K562 (cell line): ENCODE measurements around the gene ZFYVE28. TPM values are rescaled to one million over a fixed set of nuclear protein-coding genes. Genes with fewer than 3 reads are reported as not detected.

Experiments used
- CBFB ChIP-seq: sonication (generic); formaldehyde crosslinking; IDR thresholded peaks from 2 replicates; pipeline ENCODE4 v1.4.0; 2020; ENCODE audit warnings: mild to moderate bottlenecking, missing genetic modification reagents
- EP400 ChIP-seq: fragments of 450-650 bp; IDR thresholded peaks from 2 replicates; pipeline ENCODE4 v1.6.1; 2017; ENCODE audit warnings: antibody characterized with exemption, mild to moderate bottlenecking, moderate library complexity
- PCBP1 ChIP-seq: fragments of 200-400 bp; formaldehyde crosslinking; IDR thresholded peaks from 2 replicates; pipeline ENCODE4 v1.6.1; 2018; ENCODE audit warnings: mild to moderate bottlenecking, low read depth, low read length; ENCODE audit not compliant: poor library complexity, severe bottlenecking
- POLR2G ChIP-seq: fragments of 200-400 bp; formaldehyde crosslinking; IDR thresholded peaks from 2 replicates; pipeline ENCODE4 v1.6.1; 2017; ENCODE audit warnings: low read depth, mild to moderate bottlenecking, antibody characterized with exemption, low read length, moderate library complexity
- RBBP5 ChIP-seq: fragments of 200-600 bp; sonication (generic); IDR thresholded peaks from 2 replicates; pipeline ENCODE4 v1.6.1; 2012; ENCODE audit warnings: borderline replicate concordance, mild to moderate bottlenecking, low read length, control low read depth, inconsistent platforms; ENCODE audit not compliant: insufficient read depth, poor library complexity, severe bottlenecking
- SLC30A9 ChIP-seq: fragments of 250-450 bp; sonication (Bioruptor Pico); IDR thresholded peaks from 2 replicates; pipeline ENCODE4 v1.8.0; 2022; ENCODE audit warnings: mild to moderate bottlenecking, moderate library complexity
- YY1 ChIP-seq, 3 experiments: IDR thresholded peaks; 2 replicates each; pipeline ENCODE4 v1.6.1; 2011; ENCODE audit warnings: low read length in 2 of 3, mild to moderate bottlenecking in 2 of 3, moderate library complexity in 2 of 3, borderline replicate concordance in 1 of 3, control low read depth in 1 of 3, low read depth in 1 of 3; ENCODE audit not compliant: insufficient read depth in 3 of 3, insufficient replicate concordance in 2 of 3, control insufficient read depth in 1 of 3, insufficient read length in 1 of 3; ENCODE audit errors: extremely low read depth in 1 of 3
- ZBTB7A ChIP-seq: IDR thresholded peaks from 2 replicates; pipeline ENCODE4 v1.6.1; 2011; ENCODE audit warnings: low read depth, mild to moderate bottlenecking, low read length, moderate library complexity, borderline replicate concordance; ENCODE audit not compliant: control insufficient read depth
- ZFP36 ChIP-seq: fragments of 150-350 bp; IDR thresholded peaks from 2 replicates; pipeline ENCODE4 v1.6.1; 2018; ENCODE audit warnings: low read length, low read depth; ENCODE audit not compliant: partially characterized antibody
- ZNF75A ChIP-seq: fragments of 450-650 bp; formaldehyde crosslinking; IDR thresholded peaks from 2 replicates; pipeline ENCODE4 v1.4.0; 2020; ENCODE audit warnings: mild to moderate bottlenecking
- polyA plus RNA-seq, 8 experiments: library from polyadenylated mRNA; depleted of rRNA in 4 of 8; stranded (reverse) in 5 of 8; unstranded in 3 of 8; fragments of >200 nt; fragmentation: Nextera tagmentation in 2 of 8; fragmentation: Illumina TruSeq in 1 of 8; extraction: Ambion mirVana in 2 of 8; extraction: Trizol in 1 of 8; gene quantifications; 2 replicates each; pipeline versions ENCODE4 v1.2.1 to v1.2.3, GENCODE V29; 2011 to 2014; ENCODE audit warnings: inconsistent platforms in 1 of 8, missing spikeins in 1 of 8
- total RNA-seq, 7 experiments: library from RNA; depleted of rRNA in 6 of 7; stranded (reverse); fragments of >200 nt in 6 of 7; fragmentation: Illumina TruSeq in 2 of 7; extraction: Trizol in 2 of 7; gene quantifications; 2 replicates each; pipeline versions ENCODE4 v1.2.1 to v1.2.3, GENCODE V29; 2011 to 2021; ENCODE audit warnings: low replicate concordance in 1 of 7
- TF ChIP-seq, protein P1 (sequence below): fragments of 200-800 bp; sonication (Bioruptor generic); IDR thresholded peaks from 2 replicates; pipeline ENCODE4 v1.6.1; 2017; ENCODE audit warnings: missing genetic modification characterization, missing compliant biosample characterization
- TF ChIP-seq, protein P2 (sequence below), 2 experiments: fragments of 150-350 bp in 1 of 2; IDR thresholded peaks; 2 replicates each; pipeline ENCODE4 v1.6.1; 2012 to 2016; ENCODE audit warnings: low read depth in 2 of 2, low read length in 2 of 2, mild to moderate bottlenecking in 1 of 2, moderate library complexity in 1 of 2
- TF ChIP-seq, protein P3 (sequence below), 2 experiments: fragments of 200-800 bp in 1 of 2; sonication (Bioruptor generic) in 1 of 2; sonication (generic) in 1 of 2; formaldehyde crosslinking in 1 of 2; IDR thresholded peaks in 1 of 2; conservative IDR thresholded peaks in 1 of 2; 2 replicates each; pipeline versions ENCODE4 v1.5.0 to v1.6.1; 2016 to 2020; ENCODE audit warnings: missing compliant biosample characterization in 1 of 2, missing genetic modification characterization in 1 of 2, missing genetic modification reagents in 1 of 2
- TF ChIP-seq, protein P4 (sequence below), 2 experiments: IDR thresholded peaks; 2 replicates each; pipeline ENCODE4 v1.6.1; 2011; ENCODE audit warnings: borderline replicate concordance in 1 of 2, control low read depth in 1 of 2, low read depth in 1 of 2, low read length in 1 of 2, mild to moderate bottlenecking in 1 of 2, mixed read lengths in 1 of 2, moderate library complexity in 1 of 2; ENCODE audit not compliant: insufficient read depth in 1 of 2, insufficient read length in 1 of 2, poor library complexity in 1 of 2, severe bottlenecking in 1 of 2; ENCODE audit errors: extremely low read depth in 1 of 2
- TF ChIP-seq, protein P5 (sequence below): fragments of 450-650 bp; IDR thresholded peaks from 2 replicates; pipeline ENCODE4 v1.6.1; 2016; ENCODE audit warnings: borderline replicate concordance

The ZFYVE28 gene
- total and polyA plus RNA-seq, 9 of the 15 experiments (the other 6 are each of a cell fraction or from before 2014, with no cell fraction given), result 1.3 to 24.8 (median 8.9) TPM

DNA sequence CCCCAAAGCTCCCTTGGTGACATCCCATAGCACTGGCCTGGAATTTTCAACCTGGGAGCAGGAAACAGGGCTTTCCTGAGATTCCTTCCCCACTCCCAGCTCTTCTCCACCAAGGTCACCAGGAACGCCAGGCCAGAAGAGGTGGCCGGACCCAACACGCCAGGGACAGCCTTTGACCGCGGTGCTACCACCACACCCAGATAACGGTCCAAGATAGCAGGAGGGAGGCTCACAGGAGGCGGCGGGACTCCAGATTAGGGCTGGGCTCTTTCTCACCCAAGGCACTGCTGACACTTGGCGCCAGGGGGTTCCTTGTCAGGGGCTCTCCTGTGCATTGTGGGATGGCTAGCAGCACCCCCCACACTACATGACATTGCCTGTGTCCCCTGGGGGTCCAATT lies 22.9 kb downstream of the ZFYVE28 start (continued):
- TF ChIP-seq YY1 (IDR thresholded peaks at IDR 0.05; ENCODE audit: borderline replicate concordance in 1 of 3, control insufficient read depth in 1 of 3, extremely low read depth in 1 of 3, insufficient read depth in 3 of 3, insufficient read length in 1 of 3, insufficient replicate concordance in 2 of 3, low read depth in 1 of 3, low read length in 2 of 3) (no peak), RBBP5 (peak; percentile 60), EP400 (peak; percentile 85), ZFP36 (peak; percentile 41), SLC30A9 (CRISPR knock-in tag) (no peak), PCBP1 (no peak), ZBTB7A (0 out of 2 replicates have a peak, but pooled peaks have one; percentile 34), CBFB (CRISPR knock-in tag) (peak; percentile 69; the same call in 1 of the 2 replicates), ZNF75A (CRISPR knock-in tag) (no peak), POLR2G (peak; percentile 62)
- TF ChIP-seq, protein P1, sequence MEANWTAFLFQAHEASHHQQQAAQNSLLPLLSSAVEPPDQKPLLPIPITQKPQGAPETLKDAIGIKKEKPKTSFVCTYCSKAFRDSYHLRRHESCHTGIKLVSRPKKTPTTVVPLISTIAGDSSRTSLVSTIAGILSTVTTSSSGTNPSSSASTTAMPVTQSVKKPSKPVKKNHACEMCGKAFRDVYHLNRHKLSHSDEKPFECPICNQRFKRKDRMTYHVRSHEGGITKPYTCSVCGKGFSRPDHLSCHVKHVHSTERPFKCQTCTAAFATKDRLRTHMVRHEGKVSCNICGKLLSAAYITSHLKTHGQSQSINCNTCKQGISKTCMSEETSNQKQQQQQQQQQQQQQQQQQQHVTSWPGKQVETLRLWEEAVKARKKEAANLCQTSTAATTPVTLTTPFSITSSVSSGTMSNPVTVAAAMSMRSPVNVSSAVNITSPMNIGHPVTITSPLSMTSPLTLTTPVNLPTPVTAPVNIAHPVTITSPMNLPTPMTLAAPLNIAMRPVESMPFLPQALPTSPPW (CRISPR knock-in tag), result peak; percentile 58
- TF ChIP-seq, protein P2, sequence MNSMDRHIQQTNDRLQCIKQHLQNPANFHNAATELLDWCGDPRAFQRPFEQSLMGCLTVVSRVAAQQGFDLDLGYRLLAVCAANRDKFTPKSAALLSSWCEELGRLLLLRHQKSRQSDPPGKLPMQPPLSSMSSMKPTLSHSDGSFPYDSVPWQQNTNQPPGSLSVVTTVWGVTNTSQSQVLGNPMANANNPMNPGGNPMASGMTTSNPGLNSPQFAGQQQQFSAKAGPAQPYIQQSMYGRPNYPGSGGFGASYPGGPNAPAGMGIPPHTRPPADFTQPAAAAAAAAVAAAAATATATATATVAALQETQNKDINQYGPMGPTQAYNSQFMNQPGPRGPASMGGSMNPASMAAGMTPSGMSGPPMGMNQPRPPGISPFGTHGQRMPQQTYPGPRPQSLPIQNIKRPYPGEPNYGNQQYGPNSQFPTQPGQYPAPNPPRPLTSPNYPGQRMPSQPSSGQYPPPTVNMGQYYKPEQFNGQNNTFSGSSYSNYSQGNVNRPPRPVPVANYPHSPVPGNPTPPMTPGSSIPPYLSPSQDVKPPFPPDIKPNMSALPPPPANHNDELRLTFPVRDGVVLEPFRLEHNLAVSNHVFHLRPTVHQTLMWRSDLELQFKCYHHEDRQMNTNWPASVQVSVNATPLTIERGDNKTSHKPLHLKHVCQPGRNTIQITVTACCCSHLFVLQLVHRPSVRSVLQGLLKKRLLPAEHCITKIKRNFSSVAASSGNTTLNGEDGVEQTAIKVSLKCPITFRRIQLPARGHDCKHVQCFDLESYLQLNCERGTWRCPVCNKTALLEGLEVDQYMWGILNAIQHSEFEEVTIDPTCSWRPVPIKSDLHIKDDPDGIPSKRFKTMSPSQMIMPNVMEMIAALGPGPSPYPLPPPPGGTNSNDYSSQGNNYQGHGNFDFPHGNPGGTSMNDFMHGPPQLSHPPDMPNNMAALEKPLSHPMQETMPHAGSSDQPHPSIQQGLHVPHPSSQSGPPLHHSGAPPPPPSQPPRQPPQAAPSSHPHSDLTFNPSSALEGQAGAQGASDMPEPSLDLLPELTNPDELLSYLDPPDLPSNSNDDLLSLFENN (IDR thresholded peaks at IDR 0.05; ENCODE audit: low read depth in 2 of 2, low read length in 2 of 2), result no peak
- TF ChIP-seq, protein P3, sequence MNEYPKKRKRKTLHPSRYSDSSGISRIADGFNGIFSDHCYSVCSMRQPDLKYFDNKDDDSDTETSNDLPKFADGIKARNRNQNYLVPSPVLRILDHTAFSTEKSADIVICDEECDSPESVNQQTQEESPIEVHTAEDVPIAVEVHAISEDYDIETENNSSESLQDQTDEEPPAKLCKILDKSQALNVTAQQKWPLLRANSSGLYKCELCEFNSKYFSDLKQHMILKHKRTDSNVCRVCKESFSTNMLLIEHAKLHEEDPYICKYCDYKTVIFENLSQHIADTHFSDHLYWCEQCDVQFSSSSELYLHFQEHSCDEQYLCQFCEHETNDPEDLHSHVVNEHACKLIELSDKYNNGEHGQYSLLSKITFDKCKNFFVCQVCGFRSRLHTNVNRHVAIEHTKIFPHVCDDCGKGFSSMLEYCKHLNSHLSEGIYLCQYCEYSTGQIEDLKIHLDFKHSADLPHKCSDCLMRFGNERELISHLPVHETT (CRISPR knock-in tag; conservative IDR thresholded peaks at IDR 0.05 in 1 of 2, IDR thresholded peaks at IDR 0.05 in 1 of 2), result peak in 1 of 2 experiments; percentile 73; a peak in 2 of 4 replicates
- TF ChIP-seq, protein P4, sequence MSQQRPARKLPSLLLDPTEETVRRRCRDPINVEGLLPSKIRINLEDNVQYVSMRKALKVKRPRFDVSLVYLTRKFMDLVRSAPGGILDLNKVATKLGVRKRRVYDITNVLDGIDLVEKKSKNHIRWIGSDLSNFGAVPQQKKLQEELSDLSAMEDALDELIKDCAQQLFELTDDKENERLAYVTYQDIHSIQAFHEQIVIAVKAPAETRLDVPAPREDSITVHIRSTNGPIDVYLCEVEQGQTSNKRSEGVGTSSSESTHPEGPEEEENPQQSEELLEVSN (IDR thresholded peaks at IDR 0.05; ENCODE audit: borderline replicate concordance in 1 of 2, extremely low read depth in 1 of 2, insufficient read depth in 1 of 2, insufficient read length in 1 of 2, low read depth in 1 of 2, low read length in 1 of 2, poor library complexity in 1 of 2, severe bottlenecking in 1 of 2), result peak; percentile 23 to 30
- TF ChIP-seq, protein P5, sequence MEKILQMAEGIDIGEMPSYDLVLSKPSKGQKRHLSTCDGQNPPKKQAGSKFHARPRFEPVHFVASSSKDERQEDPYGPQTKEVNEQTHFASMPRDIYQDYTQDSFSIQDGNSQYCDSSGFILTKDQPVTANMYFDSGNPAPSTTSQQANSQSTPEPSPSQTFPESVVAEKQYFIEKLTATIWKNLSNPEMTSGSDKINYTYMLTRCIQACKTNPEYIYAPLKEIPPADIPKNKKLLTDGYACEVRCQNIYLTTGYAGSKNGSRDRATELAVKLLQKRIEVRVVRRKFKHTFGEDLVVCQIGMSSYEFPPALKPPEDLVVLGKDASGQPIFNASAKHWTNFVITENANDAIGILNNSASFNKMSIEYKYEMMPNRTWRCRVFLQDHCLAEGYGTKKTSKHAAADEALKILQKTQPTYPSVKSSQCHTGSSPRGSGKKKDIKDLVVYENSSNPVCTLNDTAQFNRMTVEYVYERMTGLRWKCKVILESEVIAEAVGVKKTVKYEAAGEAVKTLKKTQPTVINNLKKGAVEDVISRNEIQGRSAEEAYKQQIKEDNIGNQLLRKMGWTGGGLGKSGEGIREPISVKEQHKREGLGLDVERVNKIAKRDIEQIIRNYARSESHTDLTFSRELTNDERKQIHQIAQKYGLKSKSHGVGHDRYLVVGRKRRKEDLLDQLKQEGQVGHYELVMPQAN, result no peak
